ENCODE data around the gene ATP13A3.

Gene ATP13A3

GRCh38 chr3:194386648-194387047 is 100.2 kb downstream of the ATP13A3 start:
- H3K9me3 ChIP-seq (ENCODE audit: insufficient read depth, low read length) = no peaks in the 10 kb centered on the region
- no peak overlapping the region for H3K4me2 ChIP-seq (ENCODE audit: low read length)
- no peak overlapping the region for H2AFZ ChIP-seq (ENCODE audit: low read depth, low read length)
- H3K4me3 ChIP-seq (ENCODE audit: low read length) = no peak overlapping the region
- H4K20me1 ChIP-seq (ENCODE audit: insufficient read depth, low read length) = no peaks in the 10 kb centered on the region
- no peak overlapping the region for H3K9ac ChIP-seq (ENCODE audit: low read length)
- H3K27ac ChIP-seq (ENCODE audit: low read length) = no peak overlapping the region
- H3K27me3 ChIP-seq (ENCODE audit: low read depth, low read length) = peaks cover 21% of the 10 kb centered on the region
- no peaks in the 10 kb centered on the region for H3K36me3 ChIP-seq (replicated peaks; ENCODE audit: low read depth, low read length)
- H3K4me1 ChIP-seq (ENCODE audit: low read length) = no peaks in the 10 kb centered on the region
- TF ChIP-seq CTCF (IDR thresholded peaks at IDR 0.05; ENCODE audit: low read depth, low read length) (no peak), EZH2phosphoT487 (IDR thresholded peaks at IDR 0.05; ENCODE audit: low read depth) (no peak)
- no peaks in the 10 kb centered on the region for H3K79me2 ChIP-seq (ENCODE audit: low read length)

- H3K36me3 ChIP-seq (replicated peaks; ENCODE audit: low read depth, low read length) = no peaks in the 10 kb centered on the region
- H3K4me3 ChIP-seq (ENCODE audit: low read length) = no peak overlapping the region
- peaks cover 21% of the 10 kb centered on the region for H3K27me3 ChIP-seq (ENCODE audit: low read depth, low read length)
- H3K27ac ChIP-seq (ENCODE audit: low read length) = no peak overlapping the region
- no peak overlapping the region for H3K9ac ChIP-seq (ENCODE audit: low read length)
- no peak overlapping the region for H2AFZ ChIP-seq (ENCODE audit: low read depth, low read length)
- TF ChIP-seq EZH2phosphoT487 (IDR thresholded peaks at IDR 0.05; ENCODE audit: low read depth) (no peak), CTCF (IDR thresholded peaks at IDR 0.05; ENCODE audit: low read depth, low read length) (no peak)
- no peak overlapping the region for H3K4me2 ChIP-seq (ENCODE audit: low read length)
- H3K4me1 ChIP-seq (ENCODE audit: low read length) = no peaks in the 10 kb centered on the region
- no peaks in the 10 kb centered on the region for H3K79me2 ChIP-seq (ENCODE audit: low read length)
- no peaks in the 10 kb centered on the region for H3K9me3 ChIP-seq (ENCODE audit: insufficient read depth, low read length)
- H4K20me1 ChIP-seq (ENCODE audit: insufficient read depth, low read length) = no peaks in the 10 kb centered on the region
Measured at GRCh38 chr3:194386066-194386465, 100.7 kb downstream of the ATP13A3 start.

GRCh38 chr3:194384569-194385001 is 102.2 kb downstream of the ATP13A3 start:
- H3K4me1 ChIP-seq (ENCODE audit: low read length) = no peaks in the 10 kb centered on the region
- peaks cover 18% of the 10 kb centered on the region for H3K27me3 ChIP-seq (ENCODE audit: low read depth, low read length)
- H3K79me2 ChIP-seq (ENCODE audit: low read length) = no peaks in the 10 kb centered on the region
- TF ChIP-seq CTCF (IDR thresholded peaks at IDR 0.05; ENCODE audit: low read depth, low read length) (no peak), EZH2phosphoT487 (IDR thresholded peaks at IDR 0.05; ENCODE audit: low read depth) (no peak)
- H2AFZ ChIP-seq (ENCODE audit: low read depth, low read length) = no peak overlapping the region
- no peak overlapping the region for H3K4me3 ChIP-seq (ENCODE audit: low read length)
- H3K27ac ChIP-seq (ENCODE audit: low read length) = no peak overlapping the region
- H3K9ac ChIP-seq (ENCODE audit: low read length) = no peak overlapping the region
- H3K9me3 ChIP-seq (ENCODE audit: insufficient read depth, low read length) = no peaks in the 10 kb centered on the region
- no peak overlapping the region for H3K4me2 ChIP-seq (ENCODE audit: low read length)
- H4K20me1 ChIP-seq (ENCODE audit: insufficient read depth, low read length) = no peaks in the 10 kb centered on the region
- H3K36me3 ChIP-seq (replicated peaks; ENCODE audit: low read depth, low read length) = no peaks in the 10 kb centered on the region

GRCh38 chr3:194384156-194384555 is 102.6 kb downstream of the ATP13A3 start:
- H3K4me2 ChIP-seq (ENCODE audit: low read length) = no peak overlapping the region
- no peaks in the 10 kb centered on the region for H3K36me3 ChIP-seq (replicated peaks; ENCODE audit: low read depth, low read length)
- H3K9me3 ChIP-seq (ENCODE audit: insufficient read depth, low read length) = no peaks in the 10 kb centered on the region
- no peaks in the 10 kb centered on the region for H3K4me1 ChIP-seq (ENCODE audit: low read length)
- TF ChIP-seq EZH2phosphoT487 (IDR thresholded peaks at IDR 0.05; ENCODE audit: low read depth) = no peak
- TF ChIP-seq CTCF (IDR thresholded peaks at IDR 0.05; ENCODE audit: low read depth, low read length) = no peak
- H3K27me3 ChIP-seq (ENCODE audit: low read depth, low read length) = peaks cover 20% of the 10 kb centered on the region
- no peak overlapping the region for H3K9ac ChIP-seq (ENCODE audit: low read length)
- H2AFZ ChIP-seq (ENCODE audit: low read depth, low read length) = no peak overlapping the region
- H4K20me1 ChIP-seq (ENCODE audit: insufficient read depth, low read length) = no peaks in the 10 kb centered on the region
- H3K79me2 ChIP-seq (ENCODE audit: low read length) = no peaks in the 10 kb centered on the region
- no peak overlapping the region for H3K4me3 ChIP-seq (ENCODE audit: low read length)
- no peak overlapping the region for H3K27ac ChIP-seq (ENCODE audit: low read length)

Data from OCI-LY3 (cell line).